Bone marrow (tissue), 2 donors: ENCODE measurements around the gene MED20.

ENCODE experiments used
- DNase-seq, 2 donors: peaks; one replicate each; lab custom pipeline; 2025; lab: John Stamatoyannopoulos, UW

Gene MED20

GRCh38 chr6:41901882-41902519, 18.9 kb downstream of the MED20 start:
- peak in 1 of 2 donors; percentile 32 for DNase-seq

DNA sequence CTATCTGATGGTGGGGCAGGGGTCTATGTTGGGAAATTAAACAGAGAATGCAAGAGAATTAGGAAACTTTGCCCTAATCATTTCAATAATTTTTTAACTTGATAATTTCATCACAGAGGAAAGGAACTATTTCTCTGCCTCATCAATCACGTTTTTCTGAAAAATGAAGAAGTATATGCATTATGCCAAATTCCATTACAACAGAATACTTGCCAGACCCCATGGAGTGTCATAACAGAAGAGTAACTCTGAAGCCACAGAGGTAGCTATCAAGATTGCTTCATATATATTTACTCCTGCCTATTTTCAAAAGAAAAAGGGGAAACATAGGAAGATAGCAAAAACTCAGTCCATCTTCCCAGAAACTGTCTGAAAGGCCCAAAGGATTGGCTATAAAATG, 20.1 kb downstream of the MED20 start:
- DNase-seq, result no peak

DNA sequence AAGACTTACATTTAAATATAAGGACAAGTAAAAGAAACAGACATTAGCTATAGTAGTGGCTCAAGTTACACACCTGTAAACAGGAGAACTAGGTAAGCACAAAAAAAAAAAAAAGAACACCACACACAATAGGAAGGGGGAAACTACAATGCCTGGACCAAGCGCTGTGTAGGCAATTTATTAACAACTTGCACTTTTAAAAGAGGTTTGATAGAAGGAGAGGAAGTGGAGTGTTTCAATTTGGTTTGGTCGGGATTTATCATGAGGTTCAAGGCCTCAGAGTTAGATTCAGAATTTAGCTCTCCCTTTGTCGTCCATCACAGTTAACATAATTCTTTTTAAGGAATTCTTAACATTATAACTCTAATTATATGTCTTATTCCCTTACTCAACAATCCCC, 24.7 kb downstream of the MED20 start:
- DNase-seq, result no peak

DNA sequence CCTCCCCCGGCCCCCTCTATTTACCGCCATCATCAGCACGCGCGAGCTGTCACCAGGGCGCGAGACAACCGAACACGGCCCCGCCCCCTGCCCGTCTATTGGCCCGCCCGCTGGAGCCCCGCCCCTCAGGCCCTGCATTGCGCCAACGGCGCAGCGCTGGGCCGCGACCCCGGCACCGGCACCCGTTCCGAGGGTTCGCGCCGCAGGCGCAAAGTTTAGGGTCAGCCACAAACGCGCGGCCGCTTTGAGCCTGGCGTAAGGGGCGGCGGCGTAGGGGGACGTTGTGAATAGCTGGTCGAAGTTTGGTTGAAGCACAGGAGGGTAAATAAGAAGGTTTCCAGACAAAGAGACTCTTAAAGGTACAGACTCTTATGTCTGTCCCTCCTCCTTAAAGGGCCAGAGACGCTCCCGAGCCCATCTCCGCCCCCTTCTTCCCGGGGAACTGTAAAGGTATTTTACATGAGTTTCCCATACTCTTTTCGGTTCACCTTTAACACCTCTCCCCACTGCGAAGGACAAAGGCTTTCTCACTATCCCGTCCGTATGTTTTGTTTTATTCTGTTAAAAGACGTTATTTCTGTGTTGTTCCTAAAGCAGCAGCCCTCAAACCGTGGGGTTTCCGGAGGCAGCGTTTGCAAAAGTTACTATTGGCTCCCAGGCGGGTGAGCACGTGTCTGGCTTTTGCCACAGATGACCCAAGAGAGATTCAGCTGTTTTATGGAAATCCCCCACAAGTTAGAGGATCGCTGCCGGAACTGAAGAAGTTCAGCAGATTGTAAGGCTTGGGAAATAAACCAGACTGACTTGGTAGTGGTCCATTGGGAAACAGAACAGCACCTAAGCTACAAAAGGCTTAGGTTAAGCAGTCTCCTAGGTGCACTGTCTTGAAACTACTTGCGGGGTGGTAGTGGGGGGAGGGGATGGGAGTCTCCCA, 25.4 kb downstream of the MED20 start, which contains the start of gene USP49:
Gene USP49 (minus strand): TSS at position 76 of the 934 bp plus-strand sequence. CDS start 88,392 bp downstream, outside the sequence.
- peak; percentile 59 to 82 for DNase-seq

GRCh38 chr6:41894366-41895299, 26.3 kb downstream of the MED20 start:
- DNase-seq, result peak in 1 of 2 donors; percentile 16

GRCh38 chr6:41892921-41893564, 27.9 kb downstream of the MED20 start:
- DNase-seq, result no peak

- no peak for DNase-seq
These were observed 33.6 kb downstream of the MED20 start for GRCh38 chr6:41887331-41887751.

GRCh38 chr6:41885930-41886329, 35.0 kb downstream of the MED20 start:
- no peak for DNase-seq

GRCh38 chr6:41884957-41885356, 36.0 kb downstream of the MED20 start:
- DNase-seq, result no peak

DNA sequence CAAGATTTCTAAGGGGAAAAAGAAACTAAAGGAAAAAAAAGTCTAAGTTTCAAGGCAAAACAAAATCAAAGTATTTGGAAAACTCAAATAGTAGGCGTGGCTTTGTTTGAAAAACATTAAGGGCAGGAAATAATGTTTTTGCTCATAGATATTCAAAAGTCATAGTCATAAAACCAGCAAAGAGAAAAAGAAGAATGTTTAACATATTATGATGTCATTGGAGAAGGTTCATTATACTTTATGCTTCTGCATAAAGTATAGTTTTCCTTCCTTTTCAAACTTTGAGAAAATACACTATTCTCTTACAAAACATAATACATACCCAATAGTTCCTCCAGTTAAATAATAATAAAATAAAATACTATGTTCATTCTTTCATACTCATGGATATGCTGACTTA, 39.4 kb downstream of the MED20 start:
- no peak for DNase-seq

- no peak for DNase-seq
These were observed 42.0 kb downstream of the MED20 start for GRCh38 chr6:41878961-41879405.

GRCh38 chr6:41878246-41878645, 42.7 kb downstream of the MED20 start:
- no peak for DNase-seq

DNA sequence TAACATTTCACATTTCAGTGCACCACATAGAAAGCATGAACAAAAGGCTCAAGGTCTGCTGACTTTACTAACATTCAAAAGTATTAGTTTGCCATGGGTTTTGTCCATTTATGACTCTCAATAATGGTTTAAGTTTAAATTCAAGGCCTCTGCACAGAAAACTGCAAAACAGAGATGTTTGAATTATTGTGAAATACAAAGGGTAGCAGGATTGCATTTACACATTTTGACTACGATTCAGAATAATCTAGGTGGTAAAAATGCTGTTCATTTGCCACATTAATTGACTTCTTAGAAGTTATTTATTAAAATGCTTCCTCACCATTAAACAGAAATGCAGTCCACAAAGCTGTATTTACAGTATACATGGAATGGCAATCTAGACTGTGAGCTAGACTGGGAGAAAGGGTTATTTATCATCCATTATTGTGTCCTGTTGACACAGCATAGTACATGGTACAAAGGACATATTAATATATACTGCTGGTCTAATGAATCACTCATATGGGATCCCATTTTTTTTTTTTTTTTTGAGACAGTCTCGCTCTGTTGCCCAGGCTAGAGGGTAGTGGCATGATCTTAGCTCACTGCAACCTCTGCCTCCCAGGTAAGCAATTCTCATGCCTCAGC, 43.8 kb downstream of the MED20 start:
- no peak for DNase-seq

- DNase-seq, result no peak
These were observed 46.2 kb downstream of the MED20 start for GRCh38 chr6:41874741-41875140.

DNA sequence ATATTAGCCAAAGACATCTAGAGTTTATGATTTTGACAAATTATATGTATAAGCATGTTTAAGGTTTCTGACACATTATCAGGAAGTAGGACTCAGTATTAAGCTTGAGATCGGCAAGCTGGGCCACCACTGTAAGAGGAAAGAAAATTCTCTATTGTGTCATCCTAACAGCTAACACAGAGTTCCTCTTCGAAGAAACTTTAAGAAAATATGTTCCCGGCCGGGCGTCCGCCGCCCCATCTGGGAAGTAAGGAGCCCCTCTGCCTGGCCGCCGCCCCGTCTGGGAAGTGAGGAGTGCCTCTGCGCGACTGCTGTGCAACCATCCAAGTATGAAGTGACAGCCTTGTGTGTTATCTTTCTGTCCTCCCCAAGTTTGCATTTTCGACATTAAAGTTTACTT, 48.8 kb downstream of the MED20 start:
- no peak for DNase-seq

DNA sequence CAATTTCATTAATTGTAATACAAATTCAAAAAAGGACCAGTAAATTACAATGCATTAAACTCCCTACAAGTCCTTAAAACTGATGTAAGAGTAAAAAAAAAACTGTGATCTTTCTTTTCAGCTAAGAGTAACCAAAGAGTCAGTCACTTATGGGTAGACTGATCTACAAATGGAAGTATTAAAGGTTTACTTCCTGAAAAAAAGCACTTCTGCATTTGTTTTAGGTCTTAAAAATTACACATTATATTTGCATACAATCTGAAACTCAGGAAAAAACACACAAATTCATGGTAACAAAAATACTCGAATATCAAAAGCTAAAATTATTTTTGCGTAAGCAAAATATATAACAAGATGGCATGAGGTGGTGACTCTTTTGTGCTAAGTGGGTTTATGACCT, 49.2 kb downstream of the MED20 start:
- DNase-seq, result no peak

GRCh38 chr6:41859356-41859755, 61.6 kb downstream of the MED20 start:
- no peak for DNase-seq

- no peak for DNase-seq
These were observed 62.2 kb downstream of the MED20 start for GRCh38 chr6:41858703-41859102.
